COLO668 (cell line): ENCODE results near the gene ANKRD34A.

Experiments
- DNase-seq: peaks from one replicate; lab custom pipeline; 2025; ENCODE audit not compliant: unreplicated experiment; lab: John Stamatoyannopoulos, UW

Gene ANKRD34A

GRCh38 chr1:145991735-145992412 lies 27.5 kb upstream of the ANKRD34A start:
- no peak for DNase-seq

- DNase-seq: peak; percentile 20
These were observed 26.0 kb upstream of the ANKRD34A start for GRCh38 chr1:145990249-145990855.

GRCh38 chr1:145988773-145989172 lies 24.4 kb upstream of the ANKRD34A start:
- DNase-seq: no peak

- no peak for DNase-seq
These were observed 23.6 kb upstream of the ANKRD34A start for GRCh38 chr1:145987926-145988325.

GRCh38 chr1:145986551-145986950 lies 22.2 kb upstream of the ANKRD34A start:
- no peak for DNase-seq

GRCh38 chr1:145985502-145986439 lies 21.4 kb upstream of the ANKRD34A start:
- DNase-seq: peak; percentile 28

GRCh38 chr1:145985129-145985501 lies 20.7 kb upstream of the ANKRD34A start:
- no peak for DNase-seq

GRCh38 chr1:145983960-145984830 lies 19.8 kb upstream of the ANKRD34A start:
- no peak for DNase-seq

GRCh38 chr1:145983206-145983675 lies 18.9 kb upstream of the ANKRD34A start:
- DNase-seq: no peak

GRCh38 chr1:145982010-145982723 lies 17.8 kb upstream of the ANKRD34A start:
- DNase-seq: no peak

GRCh38 chr1:145980457-145980994 lies 16.2 kb upstream of the ANKRD34A start:
- no peak for DNase-seq

- DNase-seq: no peak
These were observed 15.5 kb upstream of the ANKRD34A start for GRCh38 chr1:145979746-145980456.

- peak; percentile 68 for DNase-seq
These were observed 14.7 kb upstream of the ANKRD34A start for GRCh38 chr1:145978854-145979745.

GRCh38 chr1:145978471-145978853 lies 14.1 kb upstream of the ANKRD34A start:
- no peak for DNase-seq

GRCh38 chr1:145977486-145978470 lies 13.4 kb upstream of the ANKRD34A start:
- peak; percentile 78 for DNase-seq

GRCh38 chr1:145977016-145977415 lies 12.6 kb upstream of the ANKRD34A start:
- DNase-seq: no peak

GRCh38 chr1:145975216-145975615 lies 10.8 kb upstream of the ANKRD34A start:
- DNase-seq: no peak
